CD4-positive, alpha-beta T cell treated with Interleukin-15 for 4 hours (primary cell): ENCODE measurements around the gene SPPL2A.
"Not testable (repeated sequence)": the region's sequence is repeated elsewhere in the genome, so short reads cannot be mapped to it uniquely, and the experiment has no call there.

Source experiments
- DNase-seq: peaks from one replicate; pipeline ENCODE4 v3.0.0-alpha.2; 2020; ENCODE audit warnings: low spot score

SPPL2A gene

DNA sequence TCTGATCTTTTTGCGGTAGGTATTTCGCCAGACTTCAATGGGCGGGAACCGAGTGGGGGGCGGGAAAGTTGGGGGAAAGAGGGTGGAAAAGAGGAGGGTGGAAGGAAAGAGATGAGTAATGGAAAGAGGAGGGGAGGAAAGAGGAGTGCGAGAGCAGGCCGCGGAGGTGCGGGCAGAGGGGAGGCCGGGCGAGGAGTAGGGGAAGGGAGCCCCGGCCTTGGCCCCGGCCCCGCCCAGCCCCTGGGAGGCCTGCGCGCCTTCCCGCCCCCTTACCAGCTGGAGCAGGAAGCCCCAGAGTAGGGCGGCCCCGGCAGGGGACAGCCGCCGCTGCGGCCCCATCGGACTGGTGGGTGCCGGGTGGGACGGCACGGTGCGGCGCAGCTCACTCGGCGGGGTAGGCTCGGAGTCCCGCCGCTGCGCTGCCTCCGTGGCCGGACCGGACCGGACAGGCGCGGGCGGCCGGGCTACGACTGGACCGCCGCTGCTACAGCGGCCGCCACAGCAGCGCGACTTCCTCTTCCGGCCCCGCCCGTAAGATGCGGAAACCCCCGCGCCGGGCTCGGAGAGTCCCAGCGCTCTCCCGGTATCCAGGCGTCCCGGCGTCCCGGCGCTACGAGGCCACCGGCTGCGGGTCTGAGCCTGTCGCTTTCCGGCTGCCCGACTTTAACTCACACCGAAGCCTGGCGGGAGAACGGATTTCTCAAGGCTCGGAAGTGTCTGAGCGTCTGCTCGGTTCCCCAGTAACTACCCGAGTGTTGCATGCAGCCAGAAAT is at the start of gene SPPL2A:
SPPL2A (minus strand) TSS at position 512 of the 773 bp plus-strand sequence; CDS start at position 339, 173 bp downstream.
- DNase-seq, result peak; percentile 74

GRCh38 chr15:50814634-50815033 is 49.1 kb upstream of the SPPL2A start:
- DNase-seq, result no peak

DNA sequence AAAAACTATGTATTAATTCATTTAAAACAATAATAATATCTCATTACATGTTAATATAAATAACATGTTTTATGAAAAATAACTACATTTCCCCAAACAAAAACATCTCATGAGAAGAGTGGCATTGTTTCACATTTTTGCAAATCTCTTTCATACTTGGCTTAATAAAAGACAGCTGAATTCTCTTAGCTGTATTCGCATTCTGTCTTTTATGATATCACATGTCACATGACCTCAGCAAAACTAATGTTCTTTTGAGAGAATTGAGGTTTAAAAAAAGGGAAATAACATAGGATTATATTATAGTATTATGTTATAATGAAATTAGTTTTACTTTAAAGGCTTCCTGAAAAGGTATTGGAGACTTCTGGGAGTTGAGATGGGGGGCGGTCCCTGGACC is 48.4 kb upstream of the SPPL2A start:
- no peak for DNase-seq

GRCh38 chr15:50813089-50813488 is 47.6 kb upstream of the SPPL2A start:
- no peak for DNase-seq

DNA sequence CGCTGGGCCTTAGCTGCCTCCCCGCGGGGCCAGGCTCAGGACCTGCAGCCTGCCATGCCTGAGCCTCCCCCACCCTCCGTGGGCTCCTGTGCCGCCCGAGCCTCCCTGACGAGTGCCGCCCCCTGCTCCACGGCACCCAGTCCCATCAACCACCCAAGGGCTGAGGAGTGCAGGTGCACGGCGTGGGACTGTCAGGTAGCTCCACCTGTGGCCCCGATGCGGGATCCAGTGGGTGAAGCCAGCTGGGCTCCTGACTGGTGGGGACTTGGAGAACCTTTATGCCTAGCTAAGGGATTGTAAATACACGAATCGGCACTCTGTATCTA is 46.6 kb upstream of the SPPL2A start:
- not testable (repeated sequence) for DNase-seq

DNA sequence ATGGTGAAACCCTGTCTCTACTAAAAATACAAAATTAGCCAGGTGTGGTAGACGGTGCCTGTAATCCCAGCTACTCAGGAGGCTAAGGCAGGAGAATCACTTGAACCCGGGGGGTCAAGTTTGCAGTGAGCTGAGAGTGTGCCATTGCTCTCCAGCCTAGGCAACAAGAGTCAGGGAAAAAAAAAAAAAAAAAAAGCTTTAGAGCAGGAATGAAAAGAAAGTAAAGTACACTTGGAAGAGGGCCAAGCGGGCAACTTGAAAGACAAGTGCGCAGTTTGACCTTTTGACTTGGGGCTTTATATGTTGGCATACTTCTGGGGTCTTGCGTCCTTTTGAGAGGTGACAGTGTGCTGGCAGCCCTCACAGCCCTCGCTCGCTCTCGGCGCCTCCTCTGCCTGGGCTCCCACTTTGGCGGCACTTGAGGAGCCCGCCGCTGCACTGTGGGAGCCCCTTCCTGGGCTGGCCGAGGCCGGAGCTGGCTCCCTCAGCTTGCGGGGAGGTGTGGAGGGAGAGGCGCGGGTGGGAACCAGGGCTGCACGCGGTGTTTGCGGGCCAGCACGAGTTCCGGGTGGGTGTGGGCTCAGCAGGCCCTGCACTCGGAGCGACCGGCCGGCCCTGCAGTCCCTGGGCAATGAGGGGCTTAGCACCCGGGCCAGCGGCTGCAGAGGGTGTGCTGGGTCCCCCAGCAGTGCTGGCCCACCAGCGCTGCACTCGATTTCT is 46.1 kb upstream of the SPPL2A start:
- DNase-seq, result not testable (repeated sequence)

- no peak for DNase-seq
Observed at GRCh38 chr15:50810128-50810527, 44.6 kb upstream of the SPPL2A start.

DNA sequence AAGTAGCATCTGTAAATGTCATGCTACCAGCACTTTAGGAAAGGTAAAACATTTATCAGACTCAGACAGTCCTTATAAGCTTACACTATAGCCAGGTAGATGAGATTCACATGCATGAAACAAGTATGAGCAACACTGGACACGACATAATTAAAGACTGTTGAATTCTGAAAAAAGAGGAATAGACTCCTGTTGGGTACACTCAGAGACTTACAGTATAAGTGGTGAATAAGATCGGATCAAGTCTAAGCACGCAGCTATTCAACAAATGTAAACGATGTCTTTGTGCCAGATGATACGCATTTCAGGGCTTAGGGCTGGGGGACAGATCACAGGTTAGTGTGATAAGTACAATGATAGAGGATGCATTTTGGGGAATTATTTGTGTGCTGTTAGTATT is 43.2 kb upstream of the SPPL2A start:
- DNase-seq, result no peak

GRCh38 chr15:50803479-50804180 is 38.1 kb upstream of the SPPL2A start:
- no peak for DNase-seq

DNA sequence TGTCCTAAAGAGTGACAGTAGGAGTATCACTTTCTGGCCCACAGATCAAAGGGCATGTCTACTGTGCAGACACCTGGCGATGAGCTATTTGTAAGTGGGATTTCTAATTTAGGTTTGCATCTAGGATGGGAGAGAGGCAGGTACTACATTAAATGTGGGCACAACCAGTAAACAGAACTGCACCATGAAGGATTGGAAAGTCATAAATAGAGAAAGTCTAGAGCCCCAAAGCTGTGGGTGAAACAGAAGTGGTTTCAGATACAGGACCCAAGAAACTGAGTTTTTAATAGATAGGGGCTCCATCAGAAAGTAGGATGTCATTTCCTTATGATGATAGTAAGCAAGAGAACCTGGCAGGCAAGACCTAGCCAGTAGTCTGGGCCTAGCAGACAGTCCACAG is 35.2 kb upstream of the SPPL2A start:
- no peak for DNase-seq

DNA sequence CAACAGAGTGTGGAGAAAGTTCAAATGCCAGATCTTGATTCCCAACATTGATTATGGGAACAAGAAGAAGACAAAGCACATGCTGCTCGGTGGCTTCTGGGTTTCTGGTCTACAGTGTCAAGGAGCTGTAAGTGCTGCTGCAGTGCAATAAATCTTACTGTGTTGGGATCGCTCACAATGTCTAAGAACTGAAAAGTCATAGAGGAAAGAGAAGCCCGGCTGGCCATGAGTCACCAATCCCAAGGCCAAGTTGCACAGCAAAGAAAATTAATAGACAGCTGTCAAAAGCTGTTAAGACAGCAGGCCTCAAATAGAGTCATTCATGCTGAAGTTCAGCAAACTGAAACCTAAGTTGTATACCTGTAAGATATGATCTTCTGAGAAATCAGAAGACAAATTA is 33.2 kb upstream of the SPPL2A start:
- DNase-seq, result no peak

DNA sequence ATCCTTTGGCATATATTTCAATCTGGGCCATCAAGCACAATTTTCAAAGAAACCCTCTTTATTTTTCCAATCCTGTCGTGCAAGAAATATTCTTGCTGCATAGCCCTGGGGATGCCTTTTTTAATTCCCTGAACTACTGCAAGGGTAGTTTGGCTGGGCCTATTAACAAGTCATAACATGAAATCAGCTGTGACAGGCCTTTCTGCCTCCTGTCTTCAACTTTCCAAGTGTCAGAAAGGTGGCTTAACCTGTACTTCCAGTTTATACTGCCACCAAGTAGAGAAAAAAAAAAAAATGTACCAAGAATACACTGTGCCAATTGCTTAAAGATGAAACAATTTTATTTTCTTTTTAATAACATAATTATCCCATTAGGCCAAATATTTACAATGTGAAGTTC is 32.4 kb upstream of the SPPL2A start:
- no peak for DNase-seq

- no peak for DNase-seq
Observed at GRCh38 chr15:50791486-50791885, 26.0 kb upstream of the SPPL2A start.

GRCh38 chr15:50790778-50791453 is 25.4 kb upstream of the SPPL2A start:
- no peak for DNase-seq

DNA sequence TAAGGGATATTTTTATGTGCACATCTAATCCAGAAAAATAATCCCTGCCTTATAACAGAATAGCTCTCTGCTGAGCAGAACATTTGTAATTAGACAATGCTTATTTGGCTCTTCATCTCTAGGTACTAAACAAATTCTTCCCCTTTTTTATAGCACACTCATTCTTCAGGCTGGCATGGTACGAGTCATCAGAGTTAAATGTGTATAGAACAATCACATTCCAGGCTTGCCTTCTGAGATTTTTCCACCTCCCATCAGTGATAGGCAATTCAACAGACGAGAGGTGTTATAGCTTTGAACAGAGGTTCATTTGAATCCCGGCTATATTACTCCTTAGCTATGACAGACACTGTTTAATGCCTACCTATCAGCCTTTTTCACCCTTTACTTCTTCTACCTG is 21.4 kb upstream of the SPPL2A start:
- DNase-seq, result no peak

- no peak for DNase-seq
Observed at GRCh38 chr15:50786438-50786837, 20.9 kb upstream of the SPPL2A start.

DNA sequence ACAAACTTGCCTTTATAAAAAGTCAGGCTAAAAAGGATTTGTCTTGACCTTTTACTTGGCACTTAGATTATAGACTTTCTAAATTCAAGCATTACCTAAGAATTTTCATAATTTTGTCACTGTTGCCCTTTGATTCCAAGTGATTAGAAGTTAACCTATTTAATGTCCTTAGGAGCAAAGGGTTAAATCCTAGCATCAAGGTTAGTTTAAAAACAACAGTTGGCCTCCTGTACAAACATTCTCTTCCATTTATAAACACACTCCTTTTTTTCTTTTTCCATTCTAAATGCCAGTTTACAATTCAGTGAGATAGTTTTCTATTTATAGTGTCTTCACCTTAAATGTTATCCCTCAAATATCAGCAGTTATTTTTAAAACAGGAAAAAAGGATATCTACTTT is 18.4 kb upstream of the SPPL2A start:
- no peak for DNase-seq

GRCh38 chr15:50783411-50783810 is 17.9 kb upstream of the SPPL2A start:
- DNase-seq, result no peak

- no peak for DNase-seq
Observed at GRCh38 chr15:50778086-50778485, 12.6 kb upstream of the SPPL2A start.

DNA sequence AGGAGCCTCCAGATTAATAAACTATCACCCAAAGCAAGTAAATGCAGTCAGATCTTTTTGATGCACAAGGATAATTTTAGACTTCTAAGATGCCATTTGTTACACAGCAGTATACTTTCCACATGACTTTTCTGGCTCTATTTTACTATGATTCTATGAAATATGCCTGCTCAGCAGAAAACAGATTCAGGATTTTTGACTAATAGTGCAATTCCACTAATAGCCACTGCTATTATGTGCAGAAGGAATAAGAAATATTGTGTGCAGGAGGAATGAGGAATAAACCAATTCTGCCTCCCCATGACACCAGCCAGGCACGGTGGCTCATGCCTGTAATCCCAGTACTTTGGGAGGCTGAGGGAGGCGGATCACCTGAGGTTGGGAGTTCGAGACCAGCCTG is 11.5 kb upstream of the SPPL2A start:
- DNase-seq, result no peak

DNA sequence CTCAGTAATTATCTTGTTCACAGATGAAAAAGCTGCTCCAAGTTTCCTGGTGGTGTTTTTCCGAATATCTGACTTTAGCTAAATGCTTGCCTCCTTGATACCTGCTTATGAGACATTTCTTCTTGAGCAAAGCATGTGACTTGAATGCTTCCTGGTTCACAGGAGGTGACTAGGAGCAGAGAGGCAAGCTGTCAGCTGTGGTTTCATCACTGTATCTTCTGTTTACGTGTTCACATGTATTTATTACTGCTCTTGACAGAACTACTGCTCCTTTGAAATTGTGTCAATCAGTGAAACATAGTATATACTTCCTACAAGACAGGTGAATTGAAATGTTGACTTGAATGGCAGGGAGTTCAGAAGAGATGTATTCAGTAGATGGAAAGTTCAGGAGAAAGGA is 8.9 kb upstream of the SPPL2A start:
- peak; percentile 4 for DNase-seq

DNA sequence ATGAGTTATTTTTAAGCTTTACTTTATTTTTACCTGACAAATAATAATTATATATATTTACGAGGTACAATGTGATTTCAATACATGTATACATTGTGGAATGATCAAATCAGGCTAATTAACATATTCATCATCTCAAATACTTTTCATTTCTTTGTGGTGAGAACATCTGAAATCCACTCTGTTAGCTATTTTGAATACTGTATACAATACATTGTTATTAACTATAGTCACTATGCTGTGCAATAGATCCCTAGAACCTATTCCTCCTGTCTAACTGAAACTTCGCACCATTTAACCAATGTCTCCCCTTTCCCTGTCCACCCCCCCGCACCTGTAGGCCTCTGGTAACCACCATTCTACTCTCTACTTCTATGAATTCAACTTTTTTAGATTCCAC is 7.9 kb upstream of the SPPL2A start:
- no peak for DNase-seq
